GM12891 (cell line): ENCODE results near the gene CBX2.

Source experiments
- POLR2A ChIP-seq: IDR thresholded peaks from 2 replicates; pipeline ENCODE4 v1.6.1; 2011; ENCODE audit warnings: low read depth, low read length, control low read depth
- POLR2AphosphoS5 ChIP-seq: IDR thresholded peaks from 2 replicates; pipeline ENCODE4 v1.6.1; 2011; ENCODE audit warnings: low read depth, low read length, control low read depth
- POU2F2 ChIP-seq: IDR thresholded peaks from 2 replicates; pipeline ENCODE4 v1.6.1; 2011; ENCODE audit warnings: low read depth, mild to moderate bottlenecking, control low read depth, low read length, moderate library complexity
- SPI1 ChIP-seq: IDR thresholded peaks from 2 replicates; pipeline ENCODE4 v1.6.1; 2011; ENCODE audit warnings: low read depth, low read length, control low read depth
- TAF1 ChIP-seq: IDR thresholded peaks from 2 replicates; pipeline ENCODE4 v1.6.1; 2011; ENCODE audit warnings: low read depth, low read length, control low read depth

GRCh38 chr17:79795795-79796443 lies 18.0 kb downstream of the CBX2 start:
- TF ChIP-seq POLR2A (no peak), POLR2AphosphoS5 (no peak), TAF1 (no peak), SPI1 (no peak), POU2F2 (no peak)
